Posterior vena cava (tissue), 2 donors: Measurements from ENCODE around the gene EDAR. TPM values are rescaled to one million over a fixed set of nuclear protein-coding genes. Genes with fewer than 3 reads are reported as not detected.

Experiments used
- DNase-seq: peaks from one replicate; pipeline ENCODE4 v3.0.0-alpha.2; 2020; ENCODE audit warnings: low spot score
- intact Hi-C, 2 donors: fragments of 100-400 bp; cut with DNase I; formaldehyde crosslinking; loops; one replicate each; pipeline versions ENCODE4 v1.14.1 to v1.14.2; 2022 to 2023
- total RNA-seq, 2 donors: library from RNA; stranded (reverse); fragmentation: NEBNext Ultra II Directional; extraction: Animal tissue kit (Norgen Biotek cat#: 25700); gene quantifications; one replicate each; pipeline ENCODE4 v1.2.1, GENCODE V29; 2021
- donor health status: DM: yes; HTN: yes; CAD: no.
- donor health status: DM: yes; HTN: yes; CAD: no.

Gene EDAR
- total RNA-seq, 2 donors from 2014 or later: not detected

GRCh38 chr2:108929807-108930425 lies 59.1 kb downstream of the EDAR start:
- intact Hi-C loops: loop anchor here in 1 of 2 donors (10.0 kb wide), 1 partner anchor 1605 kb away; no protein-coding TSS in a partner anchor

GRCh38 chr2:108928660-108929377 lies 60.2 kb downstream of the EDAR start:
- DNase-seq: no peak
- intact Hi-C loops: loop anchor here in 1 of 2 donors (10.0 kb wide), 1 partner anchor 1604 kb away; no protein-coding TSS in a partner anchor

More at GRCh38 chr2:108929807-108930425, 59.1 kb downstream of the EDAR start:
- peak; percentile 72 for DNase-seq

- no peak for DNase-seq
- intact Hi-C loops: loop anchor here in 1 of 2 donors (10.0 kb wide), 1 partner anchor 1603 kb away; no protein-coding TSS in a partner anchor
Observed at GRCh38 chr2:108927936-108928659, 60.9 kb downstream of the EDAR start.

- intact Hi-C loops: loop anchor here in 1 of 2 donors (10.0 kb wide), 1 partner anchor 1603 kb away; no protein-coding TSS in a partner anchor
- no peak for DNase-seq
Observed at GRCh38 chr2:108927405-108927804, 61.6 kb downstream of the EDAR start.

- peak; percentile 68 for DNase-seq
- intact Hi-C loops: loop anchor here in 1 of 2 donors (10.0 kb wide), 1 partner anchor 1602 kb away; no protein-coding TSS in a partner anchor
Observed at GRCh38 chr2:108926561-108927380, 62.2 kb downstream of the EDAR start.

- no peak for DNase-seq
- intact Hi-C loops: loop anchor here in 1 of 2 donors (1.0 to 10.0 kb wide), 2 partner anchors 42 to 1601 kb away; no protein-coding TSS in a partner anchor
Observed at GRCh38 chr2:108925735-108926134, 63.3 kb downstream of the EDAR start.

- DNase-seq: no peak
- intact Hi-C loops: loop anchor here in 1 of 2 donors (1.0 to 10.0 kb wide), 2 partner anchors 42 to 1600 kb away; no protein-coding TSS in a partner anchor
Observed at GRCh38 chr2:108925286-108925685, 63.7 kb downstream of the EDAR start.

GRCh38 chr2:108924580-108925251 lies 64.3 kb downstream of the EDAR start:
- no peak for DNase-seq
- intact Hi-C loops: loop anchor here in 1 of 2 donors (1.0 to 10.0 kb wide), 2 partner anchors 43 to 1600 kb away; no protein-coding TSS in a partner anchor

GRCh38 chr2:108923736-108924579 lies 65.1 kb downstream of the EDAR start:
- peak; percentile 71 for DNase-seq
- intact Hi-C loops: loop anchor here in 1 of 2 donors (10.0 kb wide), 1 partner anchor 1599 kb away; no protein-coding TSS in a partner anchor

- DNase-seq: peak; percentile 37
Observed at GRCh38 chr2:108923019-108923700, 65.9 kb downstream of the EDAR start.

GRCh38 chr2:108922141-108922915 lies 66.7 kb downstream of the EDAR start:
- intact Hi-C loops: loop anchor here in 1 of 2 donors (10.0 kb wide), 1 partner anchor 1598 kb away; no protein-coding TSS in a partner anchor
- peak; percentile 57 for DNase-seq

More at GRCh38 chr2:108923019-108923700, 65.9 kb downstream of the EDAR start:
- intact Hi-C loops: loop anchor here in 1 of 2 donors (10.0 kb wide), 1 partner anchor 1598 kb away; no protein-coding TSS in a partner anchor

- DNase-seq: peak; percentile 62
- intact Hi-C loops: loop anchor here in 1 of 2 donors (10.0 kb wide), 1 partner anchor 1597 kb away; no protein-coding TSS in a partner anchor
Observed at GRCh38 chr2:108921096-108922030, 67.7 kb downstream of the EDAR start.

- intact Hi-C loops: loop anchor here in 1 of 2 donors (10.0 kb wide), 1 partner anchor 1596 kb away; no protein-coding TSS in a partner anchor
Observed at GRCh38 chr2:108920686-108921085, 68.3 kb downstream of the EDAR start.

More at GRCh38 chr2:108920686-108921085, 68.3 kb downstream of the EDAR start:
- peak; percentile 43 for DNase-seq
